HUDEP-2 (cell line): ENCODE data around the gene MSH2.
"Not testable (repeated sequence)": the region's sequence is repeated elsewhere in the genome, so short reads cannot be mapped to it uniquely, and the experiment has no call there.

Experiments
- DNase-seq, 76 experiments: peaks; one replicate each; lab custom pipeline; 2025; ENCODE audit not compliant: unreplicated experiment in 76 of 76; lab: John Stamatoyannopoulos, UW

MSH2 gene

GRCh38 chr2:47471429-47472116, 68.6 kb downstream of the MSH2 start:
- no peak for DNase-seq

GRCh38 chr2:47479863-47480262, 76.9 kb downstream of the MSH2 start:
- DNase-seq: no peak

DNA sequence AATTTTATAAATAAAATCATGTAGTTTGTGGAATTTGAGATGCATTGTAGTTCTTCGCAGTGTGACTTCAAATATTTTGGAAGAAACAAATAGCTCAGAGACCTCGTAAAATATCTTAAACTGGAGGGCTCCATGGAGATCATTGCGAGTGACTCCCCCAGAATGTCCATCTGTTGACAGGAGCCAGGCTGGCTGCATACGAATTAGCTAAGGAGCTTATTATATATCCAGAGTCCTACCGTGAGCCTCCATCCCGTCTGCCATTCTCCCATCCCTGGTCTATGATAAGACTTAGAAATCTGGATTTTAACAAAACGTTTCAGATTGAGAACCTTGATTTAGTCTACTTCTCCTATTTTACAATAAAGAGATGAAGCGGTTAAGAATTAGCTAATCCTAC, 80.2 kb downstream of the MSH2 start:
- DNase-seq: no peak

GRCh38 chr2:47484396-47484795, 81.4 kb downstream of the MSH2 start:
- no peak for DNase-seq

DNA sequence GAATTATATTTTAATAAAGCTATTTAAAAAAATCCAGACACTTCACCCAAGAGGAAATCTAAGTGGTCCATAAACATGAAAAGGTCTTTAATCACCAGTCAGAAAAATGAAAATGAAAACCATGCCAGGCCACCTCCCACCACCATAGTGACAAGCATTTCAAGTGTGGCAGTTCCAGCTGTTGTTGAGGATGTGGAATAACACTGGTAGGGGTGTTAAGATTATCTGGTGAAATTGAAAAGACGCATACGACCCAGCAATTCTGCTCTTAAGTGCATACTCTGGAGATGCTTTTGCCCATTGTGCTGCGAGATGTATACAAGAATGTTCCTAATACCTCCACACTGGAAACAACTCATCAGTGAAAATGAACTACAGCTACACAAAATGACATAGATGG, 82.2 kb downstream of the MSH2 start:
- DNase-seq: no peak

DNA sequence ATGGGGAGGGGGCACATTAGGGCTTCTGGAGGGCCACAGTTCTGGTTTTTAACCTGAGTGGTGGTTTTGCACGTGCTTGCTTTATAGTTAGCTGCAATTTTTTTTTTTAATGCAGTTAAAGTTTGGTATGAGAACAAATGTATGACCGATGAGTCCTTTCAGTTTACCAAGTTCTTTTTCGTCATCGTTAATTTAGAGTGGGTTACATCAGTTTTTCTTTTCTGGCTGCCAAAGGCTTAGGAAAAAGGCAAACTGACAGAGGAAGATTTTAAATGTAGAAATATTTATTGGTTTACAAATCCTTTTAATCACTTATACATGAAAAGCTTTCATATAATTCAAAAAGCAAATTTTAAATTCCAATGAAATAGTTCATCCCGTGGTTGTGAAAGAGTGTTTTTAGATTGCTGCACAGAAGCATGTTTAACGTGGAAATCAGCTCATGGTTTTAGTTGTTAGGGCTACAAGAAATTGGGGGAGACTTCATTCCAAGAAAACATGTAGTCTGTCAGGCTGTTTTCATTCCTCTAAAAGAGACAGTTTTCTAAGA, 82.9 kb downstream of the MSH2 start:
- no peak for DNase-seq

- DNase-seq: peak in 38 of 76 experiments; percentile 2 to 74 (median 33)
Observed at GRCh38 chr2:47486841-47487497, 84.0 kb downstream of the MSH2 start.

- DNase-seq: no peak
Observed at GRCh38 chr2:47487498-47487875, 84.5 kb downstream of the MSH2 start.

- DNase-seq: peak in 13 of 76 experiments; percentile 4 to 34 (median 13)
Observed at GRCh38 chr2:47488870-47489584, 86.1 kb downstream of the MSH2 start.

DNA sequence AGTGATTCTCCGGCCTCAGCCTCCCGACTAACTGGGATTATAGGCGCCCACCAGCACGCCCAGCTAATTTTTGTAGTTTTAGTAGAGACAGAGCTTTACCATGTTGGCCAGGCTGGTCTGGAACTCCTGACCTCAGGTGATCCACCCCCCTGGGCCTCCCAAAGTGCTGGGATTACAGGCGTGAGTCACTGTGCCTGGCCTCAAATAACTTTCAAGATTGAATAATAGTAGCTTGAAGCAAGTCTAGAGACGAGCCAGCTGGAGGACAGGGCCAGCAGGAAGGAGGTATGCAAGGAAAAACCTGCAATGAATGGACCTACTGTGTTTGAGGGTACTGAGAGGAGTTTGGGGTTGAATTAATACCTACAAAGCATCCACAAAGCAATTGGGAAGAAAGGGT, 87.5 kb downstream of the MSH2 start:
- DNase-seq: no peak

GRCh38 chr2:47493317-47494035, 90.5 kb downstream of the MSH2 start:
- DNase-seq: no peak

DNA sequence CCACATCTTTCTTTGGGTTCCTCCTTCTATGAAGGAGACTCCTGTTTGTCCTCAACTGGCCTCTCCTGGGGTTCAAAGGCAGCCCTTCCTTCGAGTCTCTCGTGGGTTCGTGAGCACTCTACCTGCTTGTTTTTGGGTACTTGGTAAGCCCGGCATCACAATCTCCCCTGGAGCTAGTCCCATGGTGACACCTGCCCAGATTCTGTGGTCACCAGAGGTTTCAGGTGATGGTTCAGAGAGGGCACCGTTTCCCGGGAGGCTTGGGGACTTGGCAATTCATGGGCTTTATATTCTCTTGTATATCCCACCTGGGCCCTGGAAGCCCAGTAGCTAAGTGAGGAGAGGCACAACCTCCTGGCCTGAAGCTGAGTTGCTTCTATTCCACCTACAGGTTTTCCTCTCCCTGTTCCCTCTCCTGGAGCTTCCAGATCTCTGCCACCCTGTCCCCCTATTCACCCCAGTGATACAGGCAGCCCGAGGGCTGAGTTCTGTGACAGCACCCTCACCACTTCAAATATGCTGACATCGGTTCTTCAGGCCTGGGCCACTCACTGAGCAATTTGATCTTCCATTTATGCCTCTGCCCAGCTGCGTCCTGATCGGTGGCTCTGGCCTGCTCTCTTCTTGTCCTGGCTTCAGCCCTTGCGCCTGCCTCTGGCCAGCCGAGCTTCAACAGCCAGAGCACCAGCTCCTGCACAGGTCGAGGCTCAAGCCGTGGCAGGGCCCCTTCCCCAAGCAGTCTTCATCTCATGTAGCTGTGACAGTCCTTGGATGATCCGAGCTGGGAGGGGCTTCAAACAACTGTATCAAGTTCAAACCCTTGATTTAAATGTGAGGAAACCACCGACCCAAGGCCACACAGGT, 91.5 kb downstream of the MSH2 start:
- no peak for DNase-seq

- DNase-seq: peak in 1 of 76 experiments; percentile 6
Observed at GRCh38 chr2:47497843-47498460, 95.0 kb downstream of the MSH2 start.

DNA sequence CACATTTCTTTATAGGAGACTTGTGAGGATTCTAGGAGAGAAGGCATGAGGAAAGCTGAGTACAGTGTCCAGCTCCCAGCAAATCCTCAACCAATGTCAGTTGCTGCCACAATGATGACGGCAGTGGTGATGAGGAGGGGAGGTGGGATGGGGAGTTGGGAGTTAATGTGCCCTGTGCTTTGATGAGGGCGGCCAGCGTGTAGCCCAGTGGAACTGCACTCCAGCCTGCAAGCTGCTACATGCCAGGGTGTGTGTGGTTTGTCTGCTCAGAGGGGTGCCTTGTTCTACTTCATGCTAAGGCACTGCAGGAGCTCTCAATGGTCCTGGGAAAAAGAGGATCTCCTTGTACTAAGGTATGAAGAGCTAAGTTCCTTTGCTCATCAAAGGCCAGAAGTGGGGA, 96.1 kb downstream of the MSH2 start:
- DNase-seq: no peak

DNA sequence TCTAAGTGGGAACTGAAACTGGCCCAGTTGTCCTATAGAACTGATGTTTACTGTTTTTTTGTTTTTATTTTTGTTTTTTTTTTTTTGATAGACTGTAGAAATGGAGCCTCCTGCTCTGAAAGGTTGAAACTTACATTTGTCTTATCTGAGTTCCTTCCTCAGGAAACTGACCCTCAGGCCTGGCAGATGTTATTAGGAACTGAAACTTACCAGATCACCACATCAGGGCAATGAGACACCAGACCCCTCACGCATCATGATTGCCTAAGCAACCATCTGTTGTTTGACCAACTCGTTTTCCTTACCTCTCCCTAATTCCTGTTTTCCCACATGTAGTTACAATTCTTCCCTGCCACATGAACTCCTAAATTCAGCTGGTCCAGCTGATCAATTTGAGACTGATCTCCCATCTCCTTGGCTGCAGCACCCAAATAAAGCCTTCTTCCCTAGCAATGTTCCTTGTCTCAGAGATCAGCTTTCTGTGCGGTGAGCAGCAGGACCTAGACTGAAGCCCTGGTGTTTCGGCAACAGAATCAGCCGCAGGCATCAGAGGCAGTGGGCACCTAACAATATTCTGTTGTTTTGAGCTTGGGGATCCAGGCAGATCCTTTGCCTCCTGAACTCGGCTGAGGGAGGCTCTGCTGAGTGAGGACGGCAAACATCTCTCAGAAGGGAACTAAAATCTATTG, 96.8 kb downstream of the MSH2 start:
- no peak for DNase-seq

GRCh38 chr2:47501374-47502200, 98.6 kb downstream of the MSH2 start:
- DNase-seq: no peak

- DNase-seq: not testable (repeated sequence)
Observed at GRCh38 chr2:47502498-47502897, 99.5 kb downstream of the MSH2 start.

GRCh38 chr2:47503481-47504070, 100.6 kb downstream of the MSH2 start:
- DNase-seq: no peak
